Psoas muscle (tissue), 8 donors: Measurements from ENCODE around the gene LRRTM1. TPM values are rescaled to one million over a fixed set of nuclear protein-coding genes. Genes with fewer than 3 reads are reported as not detected.

ENCODE experiments used
- ATAC-seq, 4 donors: fragments of 200-7000 bp; cut with Tn5 transposase; one replicate each; pipeline ENCODE4 v1.9.1; 2020; ENCODE audit warnings: moderate library complexity in 3 of 4, mild to moderate bottlenecking in 2 of 4
- DNase-seq, 2 donors: peaks; one replicate each; pipeline ENCODE4 v3.0.0-alpha.2; 2020
- H3K27ac ChIP-seq: fragments of 200-600 bp; one replicate; pipeline ENCODE4 v1.8.0; 2022
- H3K27me3 ChIP-seq, 3 donors: fragments of 200-600 bp in 1 of 3; one replicate each; pipeline versions ENCODE4 v1.6.1 to v1.8.0; 2013 to 2022; ENCODE audit warnings: low read length in 2 of 3, mild to moderate bottlenecking in 2 of 3, moderate library complexity in 1 of 3; ENCODE audit not compliant: insufficient read depth in 3 of 3
- H3K36me3 ChIP-seq, 2 donors: fragments of 200-600 bp in 1 of 2; one replicate each; pipeline versions ENCODE4 v1.6.1 to v1.8.0; 2013 to 2022; ENCODE audit warnings: low read depth in 1 of 2, mild to moderate bottlenecking in 1 of 2, moderate library complexity in 1 of 2; ENCODE audit not compliant: insufficient read depth in 1 of 2
- H3K4me1 ChIP-seq: fragments of 200-600 bp; one replicate; pipeline ENCODE4 v1.8.0; 2022
- H3K4me3 ChIP-seq: fragments of 200-600 bp; one replicate; pipeline ENCODE4 v1.8.0; 2022; ENCODE audit warnings: mild to moderate bottlenecking
- H3K9me3 ChIP-seq: fragments of 200-600 bp; one replicate; pipeline ENCODE4 v1.8.0; 2022
- CTCF ChIP-seq: fragments of 200-600 bp; IDR thresholded peaks from one replicate; pipeline ENCODE4 v1.8.0; 2022; ENCODE audit warnings: antibody characterized with exemption
- WGBS, 3 donors: extraction: QIAGEN DNeasy Blood & Tissue Kit; methylation state at CpG; one replicate each; pipeline versions ENCODE4 v1.1.6 to v1.1.7; 2013; 5-methylcytosine and 5-hydroxymethylcytosine counted together
- intact Hi-C, 2 donors: fragments of 100-400 bp; cut with DNase I; formaldehyde crosslinking; loops; one replicate each; pipeline versions ENCODE4 v1.11.0 to v1.14.2; 2022
- polyA plus RNA-seq, 3 donors: library from polyadenylated mRNA; stranded (reverse); fragments of 200-250 nt; gene quantifications; one replicate each; pipeline ENCODE4 v1.2.3, GENCODE V29; 2013
- total RNA-seq, 4 donors: library from RNA; stranded (reverse); fragmentation: NEBNext Ultra II Directional in 2 of 4; extraction: Animal tissue kit (Norgen Biotek cat#: 25700) in 2 of 4; gene quantifications; one replicate each; pipeline versions ENCODE4 v1.2.1 to v1.2.4, GENCODE V29; 2021 to 2023
- donor health status: healthy with polysubstance abuse.
- donor health status: DM: no; HTN: no; CAD: no; lungs with moderate emphysema.
- donor health status: Bipolar disorder and iron deficiency.
- donor health status: healthy.
- donor health status: DM: yes; HTN: yes; CAD: no.
- donor health status: DM: no; HTN: no; CAD: no.
- donor health status: DM: no; HTN: no; CAD: no.
- donor health status: DM: yes; HTN: yes; CAD: no.

The LRRTM1 gene
- total and polyA plus RNA-seq, 7 donors = 0.01 to 0.36 (median 0.20) TPM; not detected in 4

- no peaks in the 10 kb centered on the region for H3K36me3 ChIP-seq
- WGBS, 3 donors = 85 to 88% (median 86%) methylated on average over 2 of the region's 2 CpGs
- TF ChIP-seq CTCF = no peak
Measured at GRCh38 chr2:80280598-80280997, 24.0 kb downstream of the LRRTM1 start.

GRCh38 chr2:80269806-80270205 is 34.7 kb downstream of the LRRTM1 start:
- Histone ChIP-seq H3K4me3 (no peak overlapping the region), H3K9me3 (no peaks in the 10 kb centered on the region), H3K27ac (no peak overlapping the region), H3K4me1 (no peaks in the 10 kb centered on the region), H3K36me3 (no peaks in the 10 kb centered on the region), H3K27me3 (no peaks in the 10 kb centered on the region)
- DNase-seq (no peak), ATAC-seq (no peak)
- WGBS, 3 donors = 62 to 65% (median 62%) methylated on average over 5 of the region's 5 CpGs
- intact Hi-C loops = no loop called here
- no peak for TF ChIP-seq CTCF

More at GRCh38 chr2:80280598-80280997, 24.0 kb downstream of the LRRTM1 start:
- ATAC-seq (no peak), DNase-seq (no peak)
- no peaks in the 10 kb centered on the region for H3K4me1 ChIP-seq
- H3K27me3 ChIP-seq = no peaks in the 10 kb centered on the region
- no peaks in the 10 kb centered on the region for H3K9me3 ChIP-seq
- intact Hi-C loops = no loop called here
- no peak overlapping the region for H3K27ac ChIP-seq
- H3K4me3 ChIP-seq = no peak overlapping the region

GRCh38 chr2:80266231-80266630 is 38.3 kb downstream of the LRRTM1 start:
- WGBS, 3 donors = 81 to 91% (median 85%) methylated on average over 6 of the region's 6 CpGs

GRCh38 chr2:80259292-80259691 is 45.3 kb downstream of the LRRTM1 start:
- DNase-seq (no peak), ATAC-seq (no peak)
- no peaks in the 10 kb centered on the region for H3K9me3 ChIP-seq
- H3K27me3 ChIP-seq = no peaks in the 10 kb centered on the region
- no peaks in the 10 kb centered on the region for H3K4me1 ChIP-seq
- intact Hi-C loops = no loop called here
- TF ChIP-seq CTCF = no peak
- no peaks in the 10 kb centered on the region for H3K36me3 ChIP-seq
- no peak overlapping the region for H3K4me3 ChIP-seq
- 68 to 78% (median 78%) methylated on average over 3 of the region's 3 CpGs for WGBS, 3 donors
- no peak overlapping the region for H3K27ac ChIP-seq

More at GRCh38 chr2:80266231-80266630, 38.3 kb downstream of the LRRTM1 start:
- no peaks in the 10 kb centered on the region for H3K36me3 ChIP-seq
- no peaks in the 10 kb centered on the region for H3K27me3 ChIP-seq
- intact Hi-C loops = no loop called here
- no peak overlapping the region for H3K27ac ChIP-seq
- DNase-seq = no peak
- H3K9me3 ChIP-seq = no peaks in the 10 kb centered on the region
- ATAC-seq = no peak
- no peaks in the 10 kb centered on the region for H3K4me1 ChIP-seq
- no peak for TF ChIP-seq CTCF
- H3K4me3 ChIP-seq = no peak overlapping the region

GRCh38 chr2:80258793-80259192 is 45.8 kb downstream of the LRRTM1 start:
- TF ChIP-seq CTCF = no peak
- H3K36me3 ChIP-seq = no peaks in the 10 kb centered on the region
- no peak overlapping the region for H3K4me3 ChIP-seq
- no peak overlapping the region for H3K27ac ChIP-seq
- H3K27me3 ChIP-seq = no peaks in the 10 kb centered on the region
- no peaks in the 10 kb centered on the region for H3K4me1 ChIP-seq
- intact Hi-C loops = no loop called here
- DNase-seq (no peak), ATAC-seq (no peak)
- no peaks in the 10 kb centered on the region for H3K9me3 ChIP-seq
- WGBS, 3 donors = 82 to 93% (median 92%) methylated on average over 5 of the region's 5 CpGs
